Cerebellar cortex (tissue), 1 donor: Measurements from ENCODE around the gene ANXA7.
"Not testable (repeated sequence)": the region's sequence is repeated elsewhere in the genome, so short reads cannot be mapped to it uniquely, and the experiment has no call there.

Experiments used
- DNase-seq: peaks from one replicate; pipeline ENCODE4 v3.0.0-alpha.2; 2015; ENCODE audit warnings: low spot score

The ANXA7 gene

DNA sequence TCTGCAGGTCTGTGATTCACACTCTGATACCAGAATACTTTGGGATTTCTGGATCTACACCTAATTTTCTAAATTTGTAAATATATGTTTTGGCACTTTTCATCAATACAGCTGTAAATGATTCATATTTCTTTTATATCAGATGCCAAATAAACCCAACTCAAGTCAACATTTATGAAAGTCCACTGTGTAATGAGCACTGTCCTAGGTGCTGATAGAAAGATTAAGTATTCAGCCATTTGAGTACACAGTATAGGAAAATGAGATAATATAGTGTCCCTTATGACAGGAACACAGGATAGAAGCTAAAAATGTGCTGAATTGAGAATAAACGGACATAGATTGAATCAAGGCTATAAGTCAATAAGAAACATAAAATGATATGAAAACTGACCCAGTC, 6.4 kb downstream of the ANXA7 start:
- DNase-seq, result no peak

DNA sequence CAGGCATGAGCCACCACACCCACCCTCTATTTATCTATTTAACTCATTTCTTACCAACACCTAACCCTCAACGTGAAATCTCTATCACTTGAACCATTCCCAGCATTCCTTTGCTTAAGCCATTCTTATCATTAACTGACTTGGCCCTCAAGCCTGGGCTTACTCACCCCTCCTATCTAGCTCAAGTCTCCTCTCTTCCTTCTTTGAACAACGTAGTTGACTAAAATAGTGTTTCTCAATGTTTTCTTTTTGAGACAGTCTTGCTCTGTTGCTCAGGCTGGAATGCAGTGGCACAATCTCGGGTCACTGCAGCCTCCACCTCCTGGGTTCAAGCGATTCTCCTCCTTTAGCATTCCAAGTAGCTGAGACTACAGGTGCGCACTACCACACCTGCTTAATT, 7.0 kb downstream of the ANXA7 start:
- no peak for DNase-seq

DNA sequence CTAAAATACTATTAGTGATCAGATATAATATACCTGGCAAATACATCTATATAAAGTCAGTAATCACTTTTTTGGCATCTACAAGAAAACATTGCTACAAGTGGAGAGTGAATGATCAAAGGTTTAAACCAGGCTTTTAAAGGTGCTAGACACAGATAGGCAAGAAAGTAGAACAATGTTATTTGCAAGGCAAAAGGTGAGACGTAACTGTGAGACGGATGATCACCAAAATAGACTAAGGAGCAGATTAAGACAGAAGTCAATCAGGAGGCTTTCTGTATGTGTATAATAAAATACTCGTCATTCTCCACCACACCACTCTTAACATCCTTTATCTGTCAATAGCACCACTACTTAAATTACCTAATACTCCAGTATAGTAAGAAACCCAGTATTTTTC, 8.3 kb downstream of the ANXA7 start:
- no peak for DNase-seq

DNA sequence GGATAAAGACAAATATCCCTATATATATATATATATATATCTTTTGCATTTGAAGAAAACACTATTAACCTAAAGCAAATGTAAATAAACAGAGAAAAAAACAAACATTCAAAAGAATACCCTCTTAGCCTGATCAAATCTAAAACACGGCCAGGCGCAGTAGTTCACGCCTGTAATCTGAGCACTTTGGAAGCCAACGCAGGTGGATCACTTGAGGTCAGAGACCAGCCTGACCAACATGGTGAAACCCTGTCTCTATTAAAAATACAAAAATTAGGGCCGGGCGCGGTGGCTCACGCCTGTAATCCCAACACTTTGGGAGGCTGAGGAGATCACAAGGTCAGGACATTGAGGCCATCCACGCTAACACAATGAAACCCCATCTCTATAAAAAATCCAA, 9.2 kb downstream of the ANXA7 start:
- no peak for DNase-seq

DNA sequence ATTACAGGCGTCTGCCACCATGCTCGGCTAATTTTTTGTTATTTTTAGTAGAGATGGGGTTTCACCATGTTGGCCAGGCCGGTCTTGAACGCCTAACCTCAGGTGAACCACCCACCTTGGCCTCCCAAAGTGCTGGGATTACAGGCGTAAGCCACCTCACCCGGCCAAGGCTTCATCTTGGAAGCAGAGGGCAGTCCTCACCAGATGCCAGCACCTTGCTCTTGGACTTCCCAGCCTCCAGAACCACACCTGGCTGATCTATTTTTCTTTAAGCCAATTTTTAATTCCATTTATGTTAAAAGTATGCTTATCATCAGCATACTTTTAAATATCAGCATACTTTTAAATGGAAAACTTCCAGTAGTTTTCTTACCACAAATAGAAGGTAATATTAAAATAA, 12.2 kb downstream of the ANXA7 start:
- no peak for DNase-seq

DNA sequence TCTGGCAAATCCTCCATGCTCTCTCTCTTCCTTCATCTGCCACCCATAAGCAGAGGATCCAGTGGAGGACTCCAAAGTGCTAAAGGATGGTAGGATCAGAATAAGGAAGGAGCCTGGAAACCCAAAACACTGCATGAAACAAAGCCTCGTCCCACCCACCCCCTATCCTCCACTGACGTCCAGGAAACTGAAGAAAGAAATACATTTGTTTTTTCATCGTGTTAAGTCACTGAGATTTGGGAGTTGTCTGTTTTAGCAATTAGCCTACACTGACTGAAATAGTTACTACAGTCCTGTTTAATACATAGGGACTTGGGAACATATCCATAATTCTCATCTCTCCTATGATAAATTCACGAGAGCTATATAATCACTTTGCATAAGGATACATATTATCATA, 14.8 kb downstream of the ANXA7 start:
- DNase-seq, result no peak

DNA sequence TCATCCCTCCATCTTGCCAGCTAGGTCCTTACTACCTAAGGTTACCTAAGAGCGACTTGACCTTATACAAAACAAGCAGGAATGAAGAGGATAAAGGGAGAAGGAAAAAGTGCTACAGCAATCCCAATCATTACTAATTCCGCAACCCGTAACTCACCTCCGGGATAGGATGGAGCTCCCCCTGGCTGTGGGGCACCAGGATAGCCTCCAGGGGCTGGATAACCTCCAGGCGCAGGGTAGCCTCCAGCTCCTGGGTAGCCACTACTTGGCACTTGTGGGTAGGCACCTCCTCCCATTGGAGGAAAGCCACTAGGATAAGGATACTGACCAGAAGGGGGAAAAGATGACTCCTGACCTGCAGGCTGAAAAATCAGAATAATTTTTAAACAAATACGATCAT, 15.8 kb downstream of the ANXA7 start:
- no peak for DNase-seq

DNA sequence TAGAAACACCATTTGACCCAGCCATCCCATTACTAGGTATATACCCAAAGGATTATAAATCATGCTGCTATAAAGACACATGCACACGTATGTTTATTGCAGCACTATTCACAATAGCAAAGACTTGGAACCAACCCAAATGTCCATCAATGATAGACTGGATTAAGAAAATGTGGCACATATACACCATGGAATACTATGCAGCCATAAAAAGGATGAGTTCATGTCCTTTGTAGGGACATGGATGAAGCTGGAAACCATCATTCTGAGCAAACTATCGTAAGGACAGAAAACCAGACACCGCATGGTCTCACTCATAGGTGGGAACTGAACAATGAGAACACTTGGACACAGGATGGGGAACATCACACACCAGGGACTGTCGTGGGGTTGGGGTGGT, 19.5 kb downstream of the ANXA7 start:
- DNase-seq, result not testable (repeated sequence)

DNA sequence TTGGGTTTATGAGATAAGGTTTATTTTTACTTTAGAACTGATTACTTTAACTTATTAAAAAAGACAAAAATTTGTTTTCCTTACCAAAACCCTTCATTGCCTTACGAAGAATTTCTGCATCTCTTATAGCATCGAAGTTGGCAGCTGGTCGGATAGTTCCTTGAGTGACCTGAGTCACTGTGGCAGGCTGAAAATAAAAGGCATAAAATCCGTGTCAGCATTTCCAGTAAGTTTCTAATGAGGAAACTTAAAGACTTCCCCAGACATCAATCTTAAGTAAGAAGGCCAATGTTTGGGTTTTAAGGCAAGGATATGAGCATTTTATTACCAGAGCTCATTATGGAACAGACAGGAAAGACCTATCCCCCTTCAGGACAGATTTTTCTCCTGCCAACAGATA, 25.6 kb downstream of the ANXA7 start:
- no peak for DNase-seq

DNA sequence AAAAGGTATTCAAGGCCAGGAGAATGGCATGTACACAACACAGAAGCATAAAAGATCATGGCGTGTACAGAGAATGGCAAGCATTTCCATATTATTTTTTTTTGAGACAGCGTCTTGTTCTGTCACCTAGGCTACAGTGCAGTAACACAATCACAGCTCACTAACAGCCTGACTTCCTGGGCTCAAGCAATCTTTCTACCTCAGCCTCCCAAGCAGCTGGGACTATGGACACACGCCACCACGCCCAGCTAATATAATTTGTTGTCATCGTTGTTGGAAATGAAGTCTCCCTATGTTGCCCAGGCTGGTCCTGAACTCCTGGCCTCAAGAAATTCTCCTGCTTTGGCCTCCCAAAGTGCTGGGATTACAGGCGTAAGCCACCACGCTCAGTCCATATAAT, 27.3 kb downstream of the ANXA7 start:
- DNase-seq, result no peak

DNA sequence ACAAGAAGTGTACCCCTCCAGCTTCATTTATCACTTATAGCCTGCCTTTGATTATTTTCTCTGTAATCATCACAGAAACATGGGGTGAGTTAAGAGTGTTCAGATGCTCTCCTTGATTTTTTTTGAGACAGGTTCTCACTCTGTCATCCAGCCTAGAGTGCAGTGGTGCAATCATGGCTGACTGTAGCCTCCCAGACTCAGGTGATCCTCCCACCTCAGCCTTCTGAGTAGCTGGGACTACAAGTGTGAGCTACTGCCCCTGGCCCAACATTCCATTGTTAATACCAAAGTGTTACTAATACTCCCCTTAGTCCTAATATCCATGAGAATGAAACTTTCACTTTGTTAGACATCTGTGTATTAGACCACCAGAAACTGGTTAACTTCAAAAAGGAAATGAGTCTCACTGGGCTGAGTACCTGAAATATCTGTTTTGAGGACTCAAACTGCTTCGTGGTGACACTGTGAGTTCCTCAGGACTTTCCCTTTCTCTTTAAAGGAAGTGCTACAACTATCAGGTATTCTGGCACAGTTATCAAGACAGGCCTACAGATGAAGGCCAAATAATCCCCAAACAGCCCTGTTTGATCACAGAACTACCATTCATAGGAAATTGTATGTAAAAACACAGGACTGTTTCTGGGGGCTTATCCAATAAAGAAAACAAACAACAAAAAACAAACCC, 34.7 kb downstream of the ANXA7 start:
- DNase-seq, result no peak

DNA sequence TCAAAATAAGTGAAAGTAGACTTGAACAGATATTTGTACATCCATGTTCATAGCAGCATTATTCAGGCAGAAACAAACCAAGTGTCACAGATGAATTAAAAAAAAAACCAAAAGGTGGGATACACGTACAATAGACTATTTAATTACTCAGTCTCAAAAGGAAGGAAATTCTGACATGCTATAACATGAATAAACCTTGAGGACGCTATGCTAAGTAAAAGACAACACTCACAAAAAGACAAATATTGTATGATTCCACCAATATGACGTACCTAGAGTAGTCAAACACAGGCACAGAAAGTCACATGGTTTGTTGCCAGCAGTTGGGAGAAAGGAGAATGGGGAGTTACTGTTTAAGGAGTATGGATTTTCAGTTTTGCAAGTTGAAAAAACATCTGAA, 37.2 kb downstream of the ANXA7 start:
- no peak for DNase-seq

DNA sequence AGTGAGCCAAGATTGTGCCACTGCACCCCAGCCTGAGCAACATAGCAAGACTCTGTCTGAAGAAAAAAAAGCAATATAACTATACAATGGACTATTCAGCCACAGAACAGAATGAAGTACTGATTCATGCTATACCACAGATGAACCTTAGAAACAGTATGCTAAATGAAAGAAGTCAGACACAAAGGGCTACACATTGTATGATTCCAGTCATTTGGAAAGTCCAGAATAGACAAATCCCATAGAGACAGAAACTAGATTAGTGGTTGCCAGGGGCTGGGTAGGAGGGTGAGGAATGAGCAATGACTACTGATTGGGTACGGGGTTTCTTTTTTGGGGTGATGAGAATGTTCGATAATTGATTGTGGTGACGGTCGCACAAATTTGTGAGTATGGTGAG, 45.6 kb downstream of the ANXA7 start:
- DNase-seq, result no peak

DNA sequence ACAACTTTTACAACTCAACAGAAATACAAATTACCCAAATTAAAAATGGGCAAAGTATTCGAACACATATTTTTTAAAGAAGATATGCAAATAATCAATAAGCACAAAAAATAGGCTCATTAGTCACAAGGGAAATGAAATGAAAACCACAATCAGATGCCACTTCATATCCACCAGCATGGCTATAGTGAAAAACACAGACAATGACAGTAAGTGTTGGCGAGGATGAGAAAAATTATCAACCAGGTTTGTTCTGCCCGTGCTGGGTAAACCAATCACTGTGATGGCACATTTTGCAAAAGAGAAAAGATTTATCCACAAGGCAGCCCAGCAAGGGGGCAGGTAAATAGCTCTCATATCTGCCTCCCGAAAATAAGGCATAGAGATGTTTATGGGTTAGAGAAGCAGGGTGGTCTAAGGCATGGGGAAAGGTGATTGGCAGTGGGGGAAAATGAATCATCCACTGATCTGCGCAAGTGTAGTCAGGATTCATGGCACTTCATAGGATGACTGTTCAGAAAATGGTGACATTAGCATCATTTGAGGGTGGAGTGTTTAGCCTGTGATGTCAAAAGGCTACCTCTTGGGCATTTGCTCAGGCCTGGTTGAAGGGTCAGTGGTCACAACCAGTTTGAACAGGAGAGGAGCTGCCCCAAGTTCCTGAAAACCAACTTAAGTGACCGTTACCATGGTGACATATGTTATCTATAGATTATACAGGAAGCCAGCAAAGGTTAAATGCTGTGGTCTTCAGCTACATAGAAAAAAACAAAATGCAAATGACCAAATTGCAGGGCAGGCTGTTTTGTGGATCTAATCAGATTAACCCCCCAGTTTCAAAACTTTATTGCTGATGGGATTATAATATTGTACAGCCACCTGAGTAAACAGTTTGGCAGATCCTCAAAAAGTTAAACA, 47.2 kb downstream of the ANXA7 start:
- DNase-seq, result no peak

DNA sequence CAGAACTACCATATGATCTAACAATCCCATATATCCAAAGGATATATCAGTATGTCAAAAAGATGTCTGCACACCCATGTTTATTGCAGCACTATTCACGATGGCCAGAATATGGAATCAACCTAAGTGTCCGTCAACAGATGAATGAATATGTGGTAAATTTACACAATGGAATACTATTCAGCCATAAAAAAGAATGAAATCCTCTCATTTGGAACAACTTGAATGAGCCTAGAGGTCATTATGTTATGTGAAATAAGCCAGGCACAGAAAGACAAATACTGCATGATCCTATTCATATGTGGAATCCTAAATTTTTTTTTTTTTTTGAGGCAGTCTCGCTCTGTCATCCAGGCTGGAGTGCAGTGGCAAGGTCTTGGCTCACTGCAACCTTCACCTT, 48.9 kb downstream of the ANXA7 start:
- no peak for DNase-seq

DNA sequence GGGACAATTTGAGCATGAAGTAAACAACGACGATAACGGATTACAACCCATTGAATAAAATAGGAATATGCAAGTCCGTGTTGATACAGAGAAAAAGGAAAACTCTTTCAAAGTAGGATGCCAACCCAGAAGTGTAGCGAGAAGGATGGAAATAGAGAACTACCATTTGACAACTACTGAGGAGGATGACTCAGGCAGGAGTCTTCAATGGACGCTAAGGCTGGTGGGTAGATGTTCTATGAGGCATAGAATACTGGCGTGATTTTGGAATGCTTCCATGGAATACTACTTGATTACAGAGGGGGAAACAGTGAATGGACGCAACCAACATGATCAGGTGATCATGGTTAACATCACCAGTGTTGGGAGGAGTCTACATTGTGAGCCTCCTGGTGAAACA, 54.4 kb downstream of the ANXA7 start:
- no peak for DNase-seq

DNA sequence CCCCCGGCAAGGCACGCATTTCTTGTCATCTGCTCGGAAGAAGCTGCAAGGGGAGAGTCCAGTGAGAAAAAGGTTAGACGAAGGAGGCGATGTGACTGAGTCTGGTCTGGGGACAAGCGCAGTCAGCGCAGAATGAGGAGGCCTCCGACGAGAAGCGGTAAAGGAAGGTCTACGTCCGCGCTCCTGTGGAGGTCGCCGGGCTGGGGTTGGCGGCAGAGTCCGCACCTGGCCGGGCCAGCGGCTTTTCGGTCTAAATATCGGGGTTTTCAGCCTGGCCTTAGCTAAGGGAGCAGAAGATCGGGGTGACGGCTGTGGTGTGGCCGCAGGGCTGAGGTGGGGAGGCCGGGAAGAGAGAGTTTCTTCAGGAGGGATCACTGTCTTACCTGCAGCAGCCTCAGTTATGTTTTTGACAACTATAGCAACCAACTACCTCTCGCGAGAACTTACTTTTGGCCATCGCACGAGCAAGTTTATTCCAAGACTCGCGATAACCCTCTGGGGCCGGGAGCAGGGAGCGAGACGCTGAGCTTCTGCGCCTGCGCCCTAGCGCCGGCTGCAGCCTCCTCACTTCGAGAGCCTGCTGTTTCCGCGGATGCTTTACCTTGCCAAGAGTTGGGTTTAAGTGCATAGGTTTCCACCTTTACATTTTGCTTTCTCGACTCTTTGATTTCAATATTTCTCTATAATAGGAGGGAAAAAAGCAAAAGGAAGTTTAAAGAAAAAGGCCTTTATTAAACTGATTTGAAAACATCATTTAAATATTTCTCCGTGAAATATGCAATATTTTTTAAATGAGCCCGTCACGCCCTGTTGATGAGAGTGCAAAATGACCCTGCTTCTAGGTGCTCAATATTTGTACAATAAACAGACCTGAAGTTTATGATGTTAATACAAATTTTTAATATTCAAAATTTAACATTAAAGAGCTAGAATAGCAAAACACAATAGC, 55.3 kb downstream of the ANXA7 start, which contains the start of gene CFAP70:
TSS of gene CFAP70 (minus strand) at position 534 of the 949 bp plus-strand sequence. CDS start 4,068 bp downstream, outside the sequence.
- DNase-seq, result peak; percentile 95

DNA sequence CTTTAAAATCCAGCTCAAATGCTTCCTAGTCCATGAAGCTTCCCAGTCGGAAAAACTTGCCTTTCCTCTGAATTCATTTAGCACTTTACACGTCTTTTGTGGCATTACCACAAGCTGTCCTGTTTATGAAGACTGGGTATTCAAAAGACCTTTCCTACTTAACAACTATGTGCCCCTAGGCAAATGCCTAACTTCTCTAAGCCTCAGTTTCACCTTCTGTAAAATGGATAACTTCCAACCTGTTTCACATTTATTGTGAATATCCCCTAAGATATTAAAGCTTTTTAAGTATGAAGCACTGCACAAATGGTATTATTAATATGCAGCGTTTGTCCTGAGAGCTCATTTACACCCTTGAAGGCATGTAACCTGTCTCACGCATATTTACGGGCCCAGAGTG, 56.0 kb downstream of the ANXA7 start:
- DNase-seq, result peak; percentile 13

DNA sequence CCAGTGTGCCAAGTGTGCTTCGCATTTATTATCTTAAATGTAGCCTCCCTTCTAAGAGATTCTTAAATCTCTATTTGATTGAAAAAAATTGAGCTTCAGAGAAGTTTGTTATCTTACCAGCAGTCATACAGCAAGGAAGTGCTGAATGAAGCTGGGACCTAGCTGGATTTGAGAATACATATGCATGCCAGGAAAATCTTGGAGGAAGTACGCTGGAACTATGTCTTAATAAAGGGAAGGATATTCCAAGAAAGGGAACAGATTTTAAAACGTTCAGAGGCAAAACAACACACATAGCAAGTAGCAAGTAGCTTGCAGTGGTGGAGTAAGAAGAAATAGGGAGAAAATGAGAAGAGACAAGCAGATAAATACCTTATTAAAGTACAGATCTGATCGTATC, 56.7 kb downstream of the ANXA7 start:
- DNase-seq, result no peak

DNA sequence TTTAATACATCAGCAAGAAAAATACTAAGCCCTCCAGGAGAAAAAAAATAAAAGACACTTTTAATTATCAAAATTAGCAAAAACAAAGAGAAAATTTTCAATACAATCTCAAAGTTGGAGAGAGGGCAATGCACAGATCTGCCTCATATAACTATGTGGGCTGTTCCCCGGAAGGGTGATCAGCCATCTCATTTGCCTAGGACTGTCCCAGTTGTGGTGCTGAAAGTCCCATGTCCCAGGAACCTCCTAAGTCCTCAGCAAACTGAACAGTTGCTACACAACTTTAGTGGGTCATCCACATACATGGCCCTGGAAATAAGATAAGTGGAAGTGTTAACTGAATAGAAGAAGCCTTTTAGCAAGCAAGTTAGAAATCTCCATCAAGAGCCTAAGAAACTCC, 69.6 kb downstream of the ANXA7 start:
- DNase-seq, result no peak

DNA sequence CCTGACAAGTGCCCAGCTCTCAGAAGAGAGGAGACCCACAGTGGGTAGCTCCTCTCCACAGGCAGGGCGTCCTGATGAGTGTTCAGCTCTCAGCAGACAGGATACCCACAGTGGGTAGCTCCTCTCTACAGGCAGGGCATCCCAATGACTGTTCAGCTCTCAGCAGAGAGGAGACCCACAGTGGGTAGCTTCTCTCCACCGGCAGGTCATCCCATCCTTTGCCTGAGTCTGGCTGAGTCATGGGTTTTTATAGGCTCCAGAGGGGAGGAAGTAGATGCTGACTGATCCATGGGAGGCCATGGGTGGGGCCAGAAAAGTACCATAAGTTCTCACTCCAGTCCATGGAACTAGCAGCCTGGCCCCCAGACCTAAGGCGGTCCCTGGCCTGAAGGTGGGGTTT, 73.7 kb downstream of the ANXA7 start:
- no peak for DNase-seq

DNA sequence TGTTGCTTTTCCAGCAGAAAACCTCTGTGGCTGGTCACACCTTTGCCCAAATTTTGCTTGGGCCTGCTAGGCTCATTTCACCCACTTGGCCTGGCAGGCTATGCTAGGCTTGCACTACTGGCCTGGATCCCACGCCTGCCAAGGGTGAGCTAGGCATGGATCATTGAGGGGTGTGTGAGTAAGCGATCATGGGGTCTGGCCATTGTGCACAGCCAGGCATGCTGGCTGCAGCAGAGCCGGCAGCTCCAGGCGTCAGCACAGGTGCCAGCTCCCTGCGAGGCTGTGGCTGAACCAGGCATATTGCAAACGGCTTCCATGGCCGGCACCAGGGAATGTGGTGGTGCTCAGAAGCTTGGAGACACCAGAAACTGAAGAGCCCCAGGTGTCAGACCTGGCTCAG, 74.4 kb downstream of the ANXA7 start:
- no peak for DNase-seq
